Ovary (tissue), 9 donors: ENCODE measurements around the gene KIAA0825. TPM values are rescaled to one million over a fixed set of nuclear protein-coding genes. Genes with fewer than 3 reads are reported as not detected.

Source experiments
- DNase-seq, 5 donors: peaks; one replicate each; pipeline ENCODE4 v3.0.0-alpha.2; 2019 to 2020
- H3K27ac ChIP-seq, 2 donors: fragments of 200-600 bp; one replicate each; pipeline versions ENCODE4 v1.5.1 to v1.8.0; 2019 to 2022
- H3K27me3 ChIP-seq: fragments of 200-600 bp; one replicate; pipeline ENCODE4 v1.8.0; 2022
- H3K36me3 ChIP-seq: fragments of 200-600 bp; sonication (generic); one replicate; pipeline ENCODE4 v1.5.1; 2019
- H3K4me1 ChIP-seq: one replicate; pipeline ENCODE4 v1.8.1; 2013; ENCODE audit warnings: mild to moderate bottlenecking, moderate library complexity; ENCODE audit not compliant: insufficient read depth
- H3K4me3 ChIP-seq: fragments of 200-600 bp; sonication (generic); one replicate; pipeline ENCODE4 v1.5.1; 2017
- H3K9me3 ChIP-seq, 2 donors: fragments of 200-600 bp in 1 of 2; sonication (generic) in 1 of 2; one replicate each; pipeline versions ENCODE4 v1.5.1 to v1.8.1; 2013 to 2019; ENCODE audit warnings: mild to moderate bottlenecking in 1 of 2, moderate library complexity in 1 of 2
- CTCF ChIP-seq, 3 donors: fragments of 450-650 bp in 2 of 3; fragments of 200-600 bp in 1 of 3; IDR thresholded peaks; one replicate each; pipeline versions ENCODE4 v1.5.1 to v1.8.0; 2016 to 2022; ENCODE audit warnings: antibody characterized with exemption in 3 of 3, mild to moderate bottlenecking in 1 of 3
- EP300 ChIP-seq: sonication (generic); formaldehyde crosslinking; IDR thresholded peaks from one replicate; pipeline ENCODE4 v1.6.1; 2017; ENCODE audit warnings: antibody characterized with exemption
- POLR2A ChIP-seq: fragments of 450-650 bp; IDR thresholded peaks from one replicate; pipeline ENCODE4 v1.6.1; 2017; ENCODE audit warnings: antibody characterized with exemption, mild to moderate bottlenecking, moderate library complexity
- WGBS, 3 donors: extraction: QIAGEN DNeasy Blood & Tissue Kit in 1 of 3; methylation state at CpG; one replicate each; pipeline versions ENCODE4 v1.1.5 to v1.1.7; 2013 to 2017; 5-methylcytosine and 5-hydroxymethylcytosine counted together
- intact Hi-C, 4 donors: fragments of 100-400 bp; cut with DNase I; formaldehyde crosslinking; loops; one replicate each; pipeline versions ENCODE4 v1.11.0 to v1.15.1; 2022 to 2023
- polyA plus RNA-seq, 2 donors: library from polyadenylated mRNA; stranded (reverse); fragments of 200-250 nt in 1 of 2; fragments of 350-450 nt in 1 of 2; fragmentation: Illumina TruSeq in 1 of 2; extraction: RNeasy Lipid Tissue Mini Kit (QIAGEN cat#74804) in 1 of 2; gene quantifications; one replicate each; pipeline ENCODE4 v1.2.3, GENCODE V29; 2013 to 2014
- total RNA-seq, 7 donors: library from RNA; depleted of rRNA in 2 of 7; stranded (reverse); fragments of >200 nt in 2 of 7; fragmentation: NEBNext Ultra II Directional in 3 of 7; extraction: Animal tissue kit (Norgen Biotek cat#: 25700) in 3 of 7; gene quantifications; one replicate each; pipeline versions ENCODE4 v1.1.0 to v1.2.4, GENCODE V29; 2016 to 2023
- donor health status: DM: no; HTN: no; CAD: no; lungs with moderate emphysema.
- donor health status: DM: no; HTN: no; CAD: no.
- donor health status: Bipolar disorder and iron deficiency.
- donor health status: DM: yes; HTN: yes; CAD: no.
- donor health status: DM: no; HTN: no; CAD: no.
- donor health status: DM: yes; HTN: yes; CAD: no.

KIAA0825 gene
- total and polyA plus RNA-seq, 9 donors = 0.70 to 12.4 (median 3.9) TPM

DNA sequence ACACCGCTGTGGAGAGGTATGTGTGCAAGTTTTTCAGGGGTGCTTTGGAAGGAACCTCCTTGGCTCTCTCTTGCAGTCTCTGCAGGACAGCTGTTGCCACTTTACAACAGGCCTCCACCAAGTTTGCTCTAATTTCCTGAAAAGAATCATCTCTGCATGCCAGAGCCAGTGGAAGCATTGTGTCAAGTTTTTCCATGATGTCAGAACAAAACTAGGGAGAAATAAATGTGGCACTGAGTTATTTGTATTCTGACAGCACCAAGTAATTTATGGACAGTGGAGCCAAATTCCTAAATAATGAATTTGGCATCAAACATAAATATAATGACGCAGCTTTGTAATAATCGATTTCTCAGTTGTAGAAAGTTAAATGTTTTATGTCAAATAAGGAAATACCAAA, 146.9 kb downstream of the KIAA0825 start:
- H3K4me1 ChIP-seq = no peaks in the 10 kb centered on the region
- H3K4me3 ChIP-seq = no peak overlapping the region
- no peak for DNase-seq
- H3K27me3 ChIP-seq = no peaks in the 10 kb centered on the region
- intact Hi-C loops = no loop called here
- no peaks in the 10 kb centered on the region for H3K9me3 ChIP-seq
- H3K27ac ChIP-seq = no peak overlapping the region
- TF ChIP-seq CTCF (IDR thresholded peaks at IDR 0.05) (no peak), EP300 (no peak), POLR2A (no peak)
- no peaks in the 10 kb centered on the region for H3K36me3 ChIP-seq
- WGBS, 3 donors = 82 to 84% (median 83%) methylated on average over 3 of the region's 3 CpGs

DNA sequence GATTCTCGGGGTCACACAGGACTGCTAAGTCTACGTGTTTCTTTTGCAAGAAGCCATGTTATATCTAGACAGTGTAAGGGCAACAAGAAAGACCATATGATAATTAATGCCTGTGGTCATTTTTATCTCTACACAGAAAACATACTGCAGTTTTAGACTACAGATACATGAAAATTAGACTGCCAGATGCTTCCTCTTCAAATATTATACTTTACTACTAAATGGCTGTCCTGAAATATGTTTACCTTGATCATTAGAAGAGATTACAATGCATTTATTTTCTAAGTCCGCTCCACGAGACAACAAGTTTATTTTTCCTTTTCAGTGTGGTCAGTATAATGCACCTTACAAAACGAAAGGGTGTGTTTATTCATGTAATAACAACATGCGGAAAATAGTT, 147.6 kb downstream of the KIAA0825 start:
- intact Hi-C loops = no loop called here
- no peak for TF ChIP-seq CTCF (IDR thresholded peaks at IDR 0.05)
- no peak for TF ChIP-seq EP300
- no peak for TF ChIP-seq POLR2A
- DNase-seq = no peak
- Histone ChIP-seq H3K27me3 (no peaks in the 10 kb centered on the region), H3K36me3 (no peaks in the 10 kb centered on the region), H3K9me3 (no peaks in the 10 kb centered on the region), H3K4me1 (no peaks in the 10 kb centered on the region), H3K4me3 (no peak overlapping the region), H3K27ac (no peak overlapping the region)
- 51 to 66% (median 57%) methylated on average over 6 of the region's 6 CpGs for WGBS, 3 donors

GRCh38 chr5:94469894-94470329, 148.5 kb downstream of the KIAA0825 start:
- H3K27ac ChIP-seq = no peak overlapping the region
- TF ChIP-seq CTCF (IDR thresholded peaks at IDR 0.05) = no peak
- no peak for TF ChIP-seq POLR2A
- no peak for TF ChIP-seq EP300
- no peaks in the 10 kb centered on the region for H3K27me3 ChIP-seq
- no peaks in the 10 kb centered on the region for H3K9me3 ChIP-seq
- 24 to 32% (median 26%) methylated on average over 5 of the region's 5 CpGs for WGBS, 3 donors
- no peak for DNase-seq
- intact Hi-C loops = no loop called here
- H3K36me3 ChIP-seq = no peaks in the 10 kb centered on the region
- H3K4me3 ChIP-seq = no peak overlapping the region
- H3K4me1 ChIP-seq = no peaks in the 10 kb centered on the region

DNA sequence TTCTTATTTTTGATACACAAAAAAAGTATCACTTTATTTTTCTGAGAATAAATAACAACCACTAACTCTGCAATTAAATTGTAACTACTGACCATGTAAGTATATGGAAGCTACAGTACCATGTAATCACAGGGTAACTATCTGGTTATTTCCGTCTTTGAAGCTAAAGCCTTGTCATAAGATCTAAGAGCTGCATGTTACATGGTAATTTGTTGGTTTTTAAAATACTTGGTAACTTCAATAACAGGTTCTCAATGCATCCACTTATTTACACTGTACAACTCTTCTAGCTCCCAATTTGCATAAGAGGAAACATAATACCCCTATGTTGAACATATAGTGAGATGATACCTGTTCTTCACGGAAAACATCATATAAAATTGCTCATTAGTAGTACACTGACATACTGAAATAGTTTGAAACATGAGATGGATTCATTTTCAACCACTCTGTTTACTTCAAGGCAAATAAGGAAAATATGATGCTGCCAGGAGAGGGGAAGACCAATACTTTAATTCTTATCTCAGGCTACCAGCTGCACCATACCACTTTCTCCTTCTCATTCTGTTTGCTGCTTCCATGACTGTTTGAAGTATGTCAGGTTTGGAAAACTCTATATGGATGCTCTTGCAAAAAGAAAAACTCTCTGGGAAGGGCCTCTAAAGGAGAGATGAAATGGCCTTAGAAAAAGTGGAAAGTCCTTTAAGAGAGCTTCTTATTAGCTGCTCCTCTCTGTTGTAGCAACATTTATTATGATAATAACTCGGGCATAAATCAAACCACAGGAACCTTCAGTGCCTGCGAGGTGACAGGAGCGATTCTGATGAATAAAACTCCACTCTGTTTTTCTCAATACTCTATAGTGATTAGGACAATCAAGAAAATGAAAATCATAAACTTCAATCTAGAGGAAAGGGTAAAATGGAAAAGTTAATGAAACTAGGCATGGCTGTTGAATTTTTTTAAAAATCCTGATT, 150.2 kb downstream of the KIAA0825 start:
- TF ChIP-seq CTCF (IDR thresholded peaks at IDR 0.05) (no peak), POLR2A (no peak), EP300 (no peak)
- H3K9me3 ChIP-seq = no peaks in the 10 kb centered on the region
- H3K4me3 ChIP-seq = no peak overlapping the region
- DNase-seq = no peak
- no peaks in the 10 kb centered on the region for H3K4me1 ChIP-seq
- H3K36me3 ChIP-seq = no peaks in the 10 kb centered on the region
- no peak overlapping the region for H3K27ac ChIP-seq
- WGBS, 3 donors = 87 to 94% (median 89%) methylated on average over 5 of the region's 5 CpGs
- no peaks in the 10 kb centered on the region for H3K27me3 ChIP-seq
- intact Hi-C loops = no loop called here
